GM19023 (cell line): ENCODE measurements around the gene ATPAF1.
A peak's percentile ranks its signal among the peaks of the same experiment; 100 is the strongest.

Experiments
- ATAC-seq: cut with Tn5 transposase; IDR thresholded peaks from one replicate; pipeline ENCODE4 v1.9.1; 2021; ENCODE audit warnings: mild to moderate bottlenecking, moderate library complexity; ENCODE audit not compliant: unreplicated experiment

Gene ATPAF1

GRCh38 chr1:46617108-46617800 lies 50.9 kb downstream of the ATPAF1 start:
- no peak for ATAC-seq

GRCh38 chr1:46616277-46617107 lies 51.7 kb downstream of the ATPAF1 start, which contains the start of gene MOB3C:
Gene MOB3C, minus strand, starts transcription at chr1:46616811. Its CDS starts 3,490 bp downstream, at chr1:46613321.
- peak; percentile 71 for ATAC-seq

- ATAC-seq = no peak
Observed at GRCh38 chr1:46615735-46616134, 52.4 kb downstream of the ATPAF1 start.

GRCh38 chr1:46615088-46615487 lies 53.1 kb downstream of the ATPAF1 start:
- ATAC-seq = no peak

GRCh38 chr1:46614604-46614984 lies 53.6 kb downstream of the ATPAF1 start:
- no peak for ATAC-seq

- peak; percentile 40 for ATAC-seq
Observed at GRCh38 chr1:46613661-46614603, 54.2 kb downstream of the ATPAF1 start.

GRCh38 chr1:46612937-46613660 lies 55.1 kb downstream of the ATPAF1 start:
- ATAC-seq = no peak

GRCh38 chr1:46611691-46612221 lies 56.4 kb downstream of the ATPAF1 start:
- no peak for ATAC-seq

GRCh38 chr1:46607345-46608130 lies 60.6 kb downstream of the ATPAF1 start:
- no peak for ATAC-seq

- no peak for ATAC-seq
Observed at GRCh38 chr1:46606255-46606965, 61.8 kb downstream of the ATPAF1 start.

- ATAC-seq = no peak
Observed at GRCh38 chr1:46605232-46605631, 62.9 kb downstream of the ATPAF1 start.

GRCh38 chr1:46603858-46604549 lies 64.2 kb downstream of the ATPAF1 start, which contains the start of gene MKNK1:
Gene MKNK1, minus strand, starts transcription at chr1:46604268. Its CDS starts 20,941 bp downstream, at chr1:46583327.
- peak; percentile 97 for ATAC-seq

- no peak for ATAC-seq
Observed at GRCh38 chr1:46603481-46603857, 64.7 kb downstream of the ATPAF1 start.

- ATAC-seq = no peak
Observed at GRCh38 chr1:46601257-46602007, 66.7 kb downstream of the ATPAF1 start.

GRCh38 chr1:46599059-46599970 lies 68.8 kb downstream of the ATPAF1 start:
- no peak for ATAC-seq

- ATAC-seq = no peak
Observed at GRCh38 chr1:46596846-46597245, 71.3 kb downstream of the ATPAF1 start.
